Measurements from ENCODE around the gene MARCHF4.

MARCHF4 gene, protein sequence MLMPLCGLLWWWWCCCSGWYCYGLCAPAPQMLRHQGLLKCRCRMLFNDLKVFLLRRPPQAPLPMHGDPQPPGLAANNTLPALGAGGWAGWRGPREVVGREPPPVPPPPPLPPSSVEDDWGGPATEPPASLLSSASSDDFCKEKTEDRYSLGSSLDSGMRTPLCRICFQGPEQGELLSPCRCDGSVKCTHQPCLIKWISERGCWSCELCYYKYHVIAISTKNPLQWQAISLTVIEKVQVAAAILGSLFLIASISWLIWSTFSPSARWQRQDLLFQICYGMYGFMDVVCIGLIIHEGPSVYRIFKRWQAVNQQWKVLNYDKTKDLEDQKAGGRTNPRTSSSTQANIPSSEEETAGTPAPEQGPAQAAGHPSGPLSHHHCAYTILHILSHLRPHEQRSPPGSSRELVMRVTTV

GRCh38 chr2:216371721-216372702 is at the start of gene MARCHF4:
Gene MARCHF4 (minus strand): TSS chr2:216372483. CDS start chr2:216370260, 2,223 bp downstream.
- DNase-seq (ENCODE audit: low read depth, low spot score): peak; percentile 41

- no peak for DNase-seq (ENCODE audit: low read depth, low spot score)
These were observed 48.3 kb upstream of the MARCHF4 start for GRCh38 chr2:216420367-216421101.

- no peak for DNase-seq (ENCODE audit: low read depth, low spot score)
These were observed 46.7 kb upstream of the MARCHF4 start for GRCh38 chr2:216418981-216419380.

DNA sequence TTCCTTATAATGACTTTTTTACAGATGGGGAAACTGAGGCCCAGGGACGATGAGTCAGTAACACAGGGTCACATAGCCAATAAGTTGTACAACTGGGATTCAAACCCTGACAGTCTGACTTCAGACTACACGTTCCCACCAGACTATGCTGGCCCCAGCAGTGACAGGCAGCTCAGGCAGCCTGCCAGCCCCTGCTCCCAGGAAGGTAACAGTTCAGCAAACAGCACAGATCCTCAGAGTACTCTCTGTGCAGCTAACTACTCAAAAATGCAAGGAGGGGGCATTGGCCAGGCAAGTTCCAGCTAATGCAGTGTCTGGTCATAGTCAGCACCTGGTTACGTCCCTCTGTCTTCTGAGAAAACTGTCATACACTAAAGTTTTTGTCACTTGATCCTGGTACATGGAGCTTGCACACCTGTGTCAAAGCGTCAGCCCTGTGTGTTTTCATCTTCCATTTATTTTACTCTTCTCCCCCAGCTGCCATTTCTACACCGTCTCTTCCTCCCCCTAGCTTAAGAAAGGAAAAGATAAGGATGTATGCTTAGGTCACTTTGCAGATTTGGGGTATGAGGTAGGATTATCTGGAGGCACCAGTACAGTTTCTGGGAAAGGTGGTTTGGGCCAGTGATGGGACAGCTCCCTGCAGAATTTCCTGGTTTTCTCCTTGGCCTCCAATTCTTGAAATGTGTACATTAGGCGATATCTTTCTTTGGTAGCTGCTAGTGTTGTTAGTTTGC is 44.5 kb upstream of the MARCHF4 start:
- DNase-seq (ENCODE audit: low read depth, low spot score): no peak

- no peak for DNase-seq (ENCODE audit: low read depth, low spot score)
These were observed 43.3 kb upstream of the MARCHF4 start for GRCh38 chr2:216415541-216415940.

GRCh38 chr2:216414772-216415319 is 42.6 kb upstream of the MARCHF4 start:
- DNase-seq (ENCODE audit: low read depth, low spot score): no peak

GRCh38 chr2:216413882-216414281 is 41.6 kb upstream of the MARCHF4 start:
- no peak for DNase-seq (ENCODE audit: low read depth, low spot score)

GRCh38 chr2:216412022-216412999 is 40.0 kb upstream of the MARCHF4 start, which contains the start of gene SMARCAL1:
Gene SMARCAL1 (plus strand): TSS chr2:216412484. CDS start chr2:216414705, 2,221 bp downstream.
- DNase-seq (ENCODE audit: low read depth, low spot score): peak; percentile 96

DNA sequence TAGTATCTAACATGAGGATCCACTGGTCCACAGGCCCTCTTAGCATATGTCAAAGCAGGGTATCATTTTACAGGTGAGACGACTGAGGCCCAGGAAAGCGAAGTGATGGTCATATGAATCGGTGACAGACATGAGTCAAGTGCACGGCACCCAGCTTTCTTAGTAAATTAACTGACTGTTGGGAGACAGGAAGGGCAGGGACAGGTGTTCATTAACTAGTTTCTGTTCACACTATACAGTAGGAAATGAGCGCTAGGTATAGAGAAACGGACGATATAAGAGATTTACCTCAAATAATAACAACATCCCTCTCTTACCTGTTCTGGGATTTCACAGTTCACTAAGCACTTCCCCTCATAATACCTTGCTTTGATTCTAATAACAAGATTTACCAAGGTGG is 38.3 kb upstream of the MARCHF4 start:
- DNase-seq (ENCODE audit: low read depth, low spot score): no peak

DNA sequence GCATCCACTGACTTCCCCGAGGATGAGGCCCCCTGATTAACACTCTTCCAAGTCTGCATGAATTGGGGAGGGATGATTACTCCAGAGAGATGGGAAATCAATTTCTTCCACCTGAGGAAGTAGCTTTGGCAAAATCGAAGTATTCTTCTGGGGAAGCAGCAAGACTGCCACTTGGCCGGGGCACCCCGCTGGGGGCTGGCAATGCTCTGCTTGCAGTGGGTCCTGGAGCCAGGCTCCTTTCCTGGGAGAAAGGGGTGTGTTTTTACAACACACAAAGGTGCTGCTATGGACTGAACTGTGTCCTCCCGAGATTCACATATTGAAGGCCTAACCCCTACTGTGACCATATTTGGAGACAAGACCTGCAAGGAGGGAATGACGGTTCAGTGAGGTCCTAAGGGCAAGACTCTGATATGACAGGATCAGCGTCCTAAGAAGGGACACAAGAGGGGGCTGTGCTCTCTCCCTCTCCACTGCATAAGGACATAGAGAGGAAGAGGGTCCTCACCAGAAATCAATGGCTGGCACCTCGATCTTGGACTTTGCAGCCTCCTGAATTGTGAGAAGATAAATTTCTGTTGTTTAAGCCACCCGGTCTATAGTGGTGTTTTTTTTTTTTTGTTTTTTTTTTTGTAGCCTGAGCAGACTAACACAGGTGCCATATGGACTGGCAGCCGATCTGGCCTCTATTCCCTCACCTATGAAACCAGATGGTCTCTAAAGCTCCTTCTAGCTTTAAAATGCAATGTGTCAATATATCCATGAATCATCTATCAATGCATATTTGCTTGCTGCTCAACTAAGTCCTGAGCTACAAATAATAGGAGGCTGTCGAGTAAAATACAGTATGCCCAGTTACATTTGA is 36.4 kb upstream of the MARCHF4 start:
- DNase-seq (ENCODE audit: low read depth, low spot score): no peak

DNA sequence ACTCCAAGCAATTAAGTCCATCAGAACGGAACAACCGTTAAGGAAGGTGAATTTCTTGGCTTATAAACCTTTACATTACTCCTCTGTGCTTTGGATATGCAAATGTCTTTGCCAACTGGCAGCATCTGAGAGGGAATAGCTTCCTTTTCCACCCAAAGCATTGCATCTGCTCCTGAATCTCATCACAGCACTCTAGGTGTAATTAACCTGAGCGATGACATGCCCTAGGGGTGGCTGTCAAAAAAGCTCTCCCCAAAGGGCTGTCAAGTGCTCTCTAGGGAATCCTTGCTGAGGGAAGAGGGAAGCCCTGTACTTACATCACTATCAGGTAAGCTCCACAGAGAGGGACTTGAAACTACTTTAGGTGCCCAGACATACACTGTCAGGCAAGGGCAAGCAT is 34.5 kb upstream of the MARCHF4 start:
- no peak for DNase-seq (ENCODE audit: low read depth, low spot score)

GRCh38 chr2:216405588-216405987 is 33.3 kb upstream of the MARCHF4 start:
- DNase-seq (ENCODE audit: low read depth, low spot score): no peak

- DNase-seq (ENCODE audit: low read depth, low spot score): peak; percentile 3
These were observed 31.8 kb upstream of the MARCHF4 start for GRCh38 chr2:216404010-216404618.

- no peak for DNase-seq (ENCODE audit: low read depth, low spot score)
These were observed 30.5 kb upstream of the MARCHF4 start for GRCh38 chr2:216402751-216403150.

- no peak for DNase-seq (ENCODE audit: low read depth, low spot score)
These were observed 27.3 kb upstream of the MARCHF4 start for GRCh38 chr2:216399621-216400020.

DNA sequence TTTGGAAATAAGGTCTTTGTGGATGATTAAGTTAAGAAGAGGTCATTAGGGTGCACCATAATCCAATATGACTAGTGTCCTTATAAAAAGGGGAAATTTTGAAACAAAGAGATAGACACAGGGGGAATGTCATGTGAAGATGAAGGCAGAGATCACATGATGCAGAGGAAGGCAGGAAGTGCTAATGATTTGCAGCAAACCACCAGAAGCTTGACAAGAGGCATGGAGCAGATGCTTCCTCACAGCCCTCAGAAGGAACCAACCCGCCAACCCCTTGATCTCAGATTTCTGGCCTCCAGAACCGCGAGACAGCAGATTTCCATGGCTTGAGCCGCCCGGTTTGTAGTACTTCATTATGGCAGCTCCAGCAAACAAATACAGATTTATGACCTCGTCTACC is 22.6 kb upstream of the MARCHF4 start:
- DNase-seq (ENCODE audit: low read depth, low spot score): no peak

DNA sequence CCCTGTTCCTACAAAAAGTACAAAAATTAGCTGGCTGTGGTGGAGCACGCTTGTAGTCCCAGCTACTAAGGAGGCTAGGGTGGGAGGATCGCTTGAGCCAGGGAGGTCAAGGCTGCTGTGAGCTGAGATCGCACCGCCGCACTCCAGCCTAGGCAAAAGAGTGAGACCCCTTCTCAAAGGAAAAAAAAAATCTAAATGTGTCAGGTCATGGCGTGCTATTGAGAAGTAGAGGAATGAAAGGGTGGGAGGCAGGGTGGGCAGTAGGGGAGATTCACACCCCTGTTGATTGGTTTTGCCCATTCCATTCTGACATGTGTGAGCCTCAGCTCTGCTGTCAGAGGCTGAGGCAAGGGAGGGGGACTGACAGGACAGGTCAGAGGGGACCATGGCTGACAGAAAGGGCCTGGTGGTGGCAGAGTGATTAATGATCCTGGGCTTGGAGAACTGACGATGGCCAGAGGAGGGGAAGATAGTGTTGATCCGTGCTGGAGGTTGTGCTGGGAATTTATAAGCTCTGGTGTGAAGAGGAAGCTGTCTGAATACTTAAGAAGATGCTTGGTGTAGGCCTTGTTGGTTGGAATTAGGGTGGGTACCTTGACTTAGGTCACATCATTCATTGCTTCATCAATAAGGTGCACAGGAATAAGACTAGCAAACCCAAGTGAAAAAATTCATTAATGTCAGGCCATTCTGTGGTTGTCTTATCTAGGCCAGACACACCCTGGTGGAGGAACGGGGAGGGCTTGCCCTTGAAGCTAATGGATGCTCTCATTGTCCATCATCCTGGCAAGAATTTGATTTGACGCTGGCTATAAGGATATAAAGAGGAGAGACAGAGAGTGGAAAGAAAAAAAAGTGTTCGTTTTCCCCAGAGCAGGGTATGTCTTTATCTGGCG is 20.9 kb upstream of the MARCHF4 start:
- DNase-seq (ENCODE audit: low read depth, low spot score): no peak

Data from activated naive CD8-positive, alpha-beta T cell treated with anti-CD3 and anti-CD28 coated beads, Interleukin-2, amount 50 U/mL, for 16 hours (primary cell).